ENCODE results near the gene KREMEN1. TPM values are rescaled to one million over a fixed set of nuclear protein-coding genes. Genes with fewer than 3 reads are reported as not detected.

KREMEN1 gene
- polyA plus RNA-seq, 4 donors: 1.1 to 24.6 (median 7.0) TPM

DNA sequence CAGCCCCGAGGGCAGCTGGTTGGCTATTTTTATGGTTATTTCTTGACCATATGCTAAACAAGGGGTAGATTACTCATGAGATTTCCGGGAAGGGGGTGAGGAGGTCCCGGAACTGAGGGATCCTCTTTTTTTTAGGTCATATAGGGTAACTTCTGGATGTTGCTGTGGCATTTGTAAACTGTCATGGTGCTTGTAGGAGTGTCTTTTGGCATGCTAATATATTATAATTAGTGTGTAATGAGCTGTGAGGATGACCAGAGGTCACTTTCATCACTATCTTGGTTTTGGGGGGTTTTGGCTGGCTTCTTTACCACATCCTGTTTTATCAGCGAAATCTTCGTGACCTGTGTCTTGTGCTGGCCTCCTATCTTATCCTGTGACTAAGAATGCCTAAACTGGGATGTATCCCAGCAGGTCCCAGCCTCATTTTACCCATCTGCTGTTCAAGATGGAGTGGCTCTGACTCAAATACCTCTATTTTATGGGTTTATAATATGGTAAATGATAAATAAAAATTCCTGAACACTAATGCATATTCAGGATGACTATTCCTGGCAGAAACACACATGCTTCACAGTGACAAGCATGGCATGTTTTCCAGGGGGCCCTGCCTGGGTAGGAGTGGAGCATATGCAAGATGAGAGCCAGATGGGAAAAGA is 11.2 kb downstream of the KREMEN1 start:
- FAIRE-seq (no peak), DNase-seq (no peak)
- H3K4me3 ChIP-seq (ENCODE audit: low read depth in 1 of 3, low read length in 3 of 3): no peak overlapping the region
- 56 to 89% (median 79%) methylated on average over 5 of the region's 5 CpGs for WGBS, 3 donors
- H3K4me1 ChIP-seq (ENCODE audit: control insufficient read depth in 3 of 3, insufficient read depth in 2 of 3, low read depth in 1 of 3, low read length in 2 of 3): peaks cover 0 to 3% (median 2%) of the 10 kb centered on the region in 3 donors
- no peaks in the 10 kb centered on the region for H3K9me3 ChIP-seq (ENCODE audit: control insufficient read depth in 2 of 2, insufficient read depth in 1 of 2, low read depth in 1 of 2, low read length in 1 of 2)
- H3K27ac ChIP-seq (ENCODE audit: low read depth in 1 of 3, low read length in 2 of 3): peak overlapping the region in 1 of 3 donors; percentile 55
- no peaks in the 10 kb centered on the region for H3K27me3 ChIP-seq (ENCODE audit: control insufficient read depth in 3 of 3, insufficient read depth in 3 of 3, low read length in 3 of 3)
- peaks cover 0 to 7% (median 0%) of the 10 kb centered on the region in 3 donors for H3K36me3 ChIP-seq (ENCODE audit: control insufficient read depth in 3 of 3, insufficient read depth in 2 of 3, low read depth in 1 of 3, low read length in 3 of 3)

DNA sequence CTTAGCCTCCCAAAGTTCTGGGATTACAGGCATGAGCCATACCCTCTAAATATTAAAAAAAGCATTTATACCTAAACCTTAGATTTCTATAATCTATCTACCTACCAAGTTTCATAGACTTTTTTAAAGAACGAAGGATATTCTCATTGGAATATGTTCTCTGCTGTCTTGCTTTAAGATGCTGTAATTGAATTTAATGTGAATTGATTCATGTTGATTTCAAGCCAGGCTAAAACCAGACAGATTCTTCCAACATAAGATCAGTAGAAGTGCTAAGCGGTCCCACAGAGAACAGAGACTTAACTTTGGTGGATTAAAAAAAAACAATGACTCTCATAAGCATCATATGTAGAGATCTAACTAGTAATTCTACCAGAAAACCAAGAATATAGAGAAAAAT is 14.2 kb downstream of the KREMEN1 start:
- Histone ChIP-seq H3K36me3 (ENCODE audit: control insufficient read depth in 3 of 3, insufficient read depth in 2 of 3, low read depth in 1 of 3, low read length in 3 of 3) (peaks cover 0 to 4% (median 0%) of the 10 kb centered on the region in 3 donors), H3K27me3 (ENCODE audit: control insufficient read depth in 3 of 3, insufficient read depth in 3 of 3, low read length in 3 of 3) (no peaks in the 10 kb centered on the region), H3K9me3 (ENCODE audit: control insufficient read depth in 2 of 2, insufficient read depth in 1 of 2, low read depth in 1 of 2, low read length in 1 of 2) (no peaks in the 10 kb centered on the region), H3K4me1 (ENCODE audit: control insufficient read depth in 3 of 3, insufficient read depth in 2 of 3, low read depth in 1 of 3, low read length in 2 of 3) (no peaks in the 10 kb centered on the region), H3K4me3 (ENCODE audit: low read depth in 1 of 3, low read length in 3 of 3) (no peak overlapping the region), H3K27ac (ENCODE audit: low read depth in 1 of 3, low read length in 2 of 3) (no peak overlapping the region)
- no peak for DNase-seq
- 88 to 92% (median 89%) methylated on average over 2 of the region's 2 CpGs for WGBS, 3 donors
- no peak for FAIRE-seq

DNA sequence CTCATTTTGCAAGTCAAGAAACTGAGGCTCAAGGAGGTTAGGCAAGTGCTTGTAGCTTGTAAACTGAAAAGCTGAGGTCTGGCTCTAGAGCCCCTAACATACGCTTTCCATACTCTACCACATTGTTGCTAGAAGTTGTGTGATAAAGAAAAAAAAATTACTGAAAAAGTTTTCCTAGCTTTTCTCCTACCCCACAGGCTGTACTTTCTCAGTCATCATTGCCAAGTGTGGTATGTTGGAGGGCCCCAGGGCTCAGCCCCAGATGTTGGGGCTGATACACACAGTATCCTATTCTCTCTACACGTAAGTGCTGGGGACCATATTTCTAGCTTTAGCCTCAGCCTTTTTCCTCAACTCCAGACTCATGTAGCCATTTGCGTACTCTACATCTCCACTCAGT is 16.0 kb downstream of the KREMEN1 start:
- FAIRE-seq (no peak), DNase-seq (no peak)
- peaks cover 0 to 4% (median 0%) of the 10 kb centered on the region in 3 donors for H3K36me3 ChIP-seq (ENCODE audit: control insufficient read depth in 3 of 3, insufficient read depth in 2 of 3, low read depth in 1 of 3, low read length in 3 of 3)
- no peak overlapping the region for H3K4me3 ChIP-seq (ENCODE audit: low read depth in 1 of 3, low read length in 3 of 3)
- 89 to 96% (median 96%) methylated on average over 3 of the region's 3 CpGs for WGBS, 3 donors
- H3K27ac ChIP-seq (ENCODE audit: low read depth in 1 of 3, low read length in 2 of 3): no peak overlapping the region
- H3K4me1 ChIP-seq (ENCODE audit: control insufficient read depth in 3 of 3, insufficient read depth in 2 of 3, low read depth in 1 of 3, low read length in 2 of 3): peaks cover 0 to 8% (median 3%) of the 10 kb centered on the region in 3 donors
- no peaks in the 10 kb centered on the region for H3K9me3 ChIP-seq (ENCODE audit: control insufficient read depth in 2 of 2, insufficient read depth in 1 of 2, low read depth in 1 of 2, low read length in 1 of 2)
- no peaks in the 10 kb centered on the region for H3K27me3 ChIP-seq (ENCODE audit: control insufficient read depth in 3 of 3, insufficient read depth in 3 of 3, low read length in 3 of 3)

- no peak for FAIRE-seq
- peaks cover 0 to 6% (median 0%) of the 10 kb centered on the region in 3 donors for H3K36me3 ChIP-seq (ENCODE audit: control insufficient read depth in 3 of 3, insufficient read depth in 2 of 3, low read depth in 1 of 3, low read length in 3 of 3)
- no peak for DNase-seq
- H3K27me3 ChIP-seq (ENCODE audit: control insufficient read depth in 3 of 3, insufficient read depth in 3 of 3, low read length in 3 of 3): no peaks in the 10 kb centered on the region
- peaks cover 0 to 8% (median 3%) of the 10 kb centered on the region in 3 donors for H3K4me1 ChIP-seq (ENCODE audit: control insufficient read depth in 3 of 3, insufficient read depth in 2 of 3, low read depth in 1 of 3, low read length in 2 of 3)
- H3K4me3 ChIP-seq (ENCODE audit: low read depth in 1 of 3, low read length in 3 of 3): no peak overlapping the region
- 50 to 65% (median 60%) methylated on average over 3 of the region's 3 CpGs for WGBS, 3 donors
- no peak overlapping the region for H3K27ac ChIP-seq (ENCODE audit: low read depth in 1 of 3, low read length in 2 of 3)
- H3K9me3 ChIP-seq (ENCODE audit: control insufficient read depth in 2 of 2, insufficient read depth in 1 of 2, low read depth in 1 of 2, low read length in 1 of 2): no peaks in the 10 kb centered on the region
Measured at GRCh38 chr22:29089507-29089906, 16.7 kb downstream of the KREMEN1 start.

DNA sequence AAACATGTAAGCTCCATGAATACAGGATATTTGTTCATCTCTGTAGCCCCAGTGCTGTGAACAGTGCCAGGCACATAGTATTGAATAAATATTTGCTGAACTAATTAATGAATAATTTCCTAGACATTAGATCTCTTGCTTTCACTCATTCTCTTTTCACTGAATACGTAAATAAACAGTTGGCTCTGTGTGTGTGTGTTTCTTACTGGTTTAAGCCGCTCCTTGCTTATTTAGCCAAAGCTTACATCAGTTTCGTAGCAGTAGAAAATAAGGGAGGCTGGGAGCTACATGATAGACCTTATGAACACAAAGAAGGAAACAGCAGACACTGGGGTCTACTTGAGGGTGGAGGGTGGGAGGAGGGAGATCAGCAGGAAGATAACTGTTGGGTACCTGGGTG is 17.2 kb downstream of the KREMEN1 start:
- FAIRE-seq: no peak
- no peaks in the 10 kb centered on the region for H3K27me3 ChIP-seq (ENCODE audit: control insufficient read depth in 3 of 3, insufficient read depth in 3 of 3, low read length in 3 of 3)
- H3K4me3 ChIP-seq (ENCODE audit: low read depth in 1 of 3, low read length in 3 of 3): no peak overlapping the region
- 73 to 88% (median 79%) methylated on average over 3 of the region's 3 CpGs for WGBS, 3 donors
- peaks cover 0 to 11% (median 0%) of the 10 kb centered on the region in 3 donors for H3K36me3 ChIP-seq (ENCODE audit: control insufficient read depth in 3 of 3, insufficient read depth in 2 of 3, low read depth in 1 of 3, low read length in 3 of 3)
- DNase-seq: no peak
- H3K9me3 ChIP-seq (ENCODE audit: control insufficient read depth in 2 of 2, insufficient read depth in 1 of 2, low read depth in 1 of 2, low read length in 1 of 2): no peaks in the 10 kb centered on the region
- peaks cover 0 to 8% (median 3%) of the 10 kb centered on the region in 3 donors for H3K4me1 ChIP-seq (ENCODE audit: control insufficient read depth in 3 of 3, insufficient read depth in 2 of 3, low read depth in 1 of 3, low read length in 2 of 3)
- H3K27ac ChIP-seq (ENCODE audit: low read depth in 1 of 3, low read length in 2 of 3): no peak overlapping the region

GRCh38 chr22:29092243-29092642 is 19.4 kb downstream of the KREMEN1 start:
- no peak for FAIRE-seq

DNA sequence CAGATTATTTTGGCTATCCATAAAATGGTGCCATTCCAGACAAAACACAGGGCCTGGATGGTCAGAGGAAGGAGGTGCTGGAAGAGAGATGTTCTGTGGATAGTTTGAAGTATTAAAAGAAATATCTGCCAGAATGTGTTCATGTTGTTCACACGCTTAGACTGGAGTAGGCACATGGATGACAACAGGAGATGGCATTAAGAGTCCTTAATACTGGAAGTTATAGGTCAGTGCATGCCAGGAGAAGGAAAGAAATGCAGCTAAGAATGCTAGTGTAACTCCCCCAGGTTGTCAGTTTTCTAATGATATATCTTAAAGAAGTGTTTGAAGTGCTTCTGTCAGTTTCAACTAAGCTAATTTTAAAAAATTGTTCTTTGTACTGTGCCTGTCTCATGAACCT is 20.2 kb downstream of the KREMEN1 start:
- peak overlapping the region in 1 of 3 donors; percentile 20 for H3K27ac ChIP-seq (ENCODE audit: low read depth in 1 of 3, low read length in 2 of 3)
- no peaks in the 10 kb centered on the region for H3K27me3 ChIP-seq (ENCODE audit: control insufficient read depth in 3 of 3, insufficient read depth in 3 of 3, low read length in 3 of 3)
- peaks cover 0 to 15% (median 0%) of the 10 kb centered on the region in 3 donors for H3K36me3 ChIP-seq (ENCODE audit: control insufficient read depth in 3 of 3, insufficient read depth in 2 of 3, low read depth in 1 of 3, low read length in 3 of 3)
- H3K4me3 ChIP-seq (ENCODE audit: low read depth in 1 of 3, low read length in 3 of 3): no peak overlapping the region
- no peaks in the 10 kb centered on the region for H3K9me3 ChIP-seq (ENCODE audit: control insufficient read depth in 2 of 2, insufficient read depth in 1 of 2, low read depth in 1 of 2, low read length in 1 of 2)
- H3K4me1 ChIP-seq (ENCODE audit: control insufficient read depth in 3 of 3, insufficient read depth in 2 of 3, low read depth in 1 of 3, low read length in 2 of 3): peaks cover 2 to 20% (median 6%) of the 10 kb centered on the region in 3 donors
- DNase-seq (no peak), FAIRE-seq (no peak)
- WGBS, 3 donors: 88 to 100% (median 96%) methylated on average over 1 of the region's 1 CpG

More at GRCh38 chr22:29092243-29092642, 19.4 kb downstream of the KREMEN1 start:
- DNase-seq: no peak
- no peak overlapping the region for H3K4me3 ChIP-seq (ENCODE audit: low read depth in 1 of 3, low read length in 3 of 3)
- 59 to 71% (median 66%) methylated on average over 4 of the region's 4 CpGs for WGBS, 3 donors
- H3K4me1 ChIP-seq (ENCODE audit: control insufficient read depth in 3 of 3, insufficient read depth in 2 of 3, low read depth in 1 of 3, low read length in 2 of 3): peaks cover 2 to 17% (median 6%) of the 10 kb centered on the region in 3 donors
- no peaks in the 10 kb centered on the region for H3K9me3 ChIP-seq (ENCODE audit: control insufficient read depth in 2 of 2, insufficient read depth in 1 of 2, low read depth in 1 of 2, low read length in 1 of 2)
- peak overlapping the region in 1 of 3 donors; percentile 3 for H3K27ac ChIP-seq (ENCODE audit: low read depth in 1 of 3, low read length in 2 of 3)
- H3K27me3 ChIP-seq (ENCODE audit: control insufficient read depth in 3 of 3, insufficient read depth in 3 of 3, low read length in 3 of 3): no peaks in the 10 kb centered on the region
- peaks cover 0 to 11% (median 0%) of the 10 kb centered on the region in 3 donors for H3K36me3 ChIP-seq (ENCODE audit: control insufficient read depth in 3 of 3, insufficient read depth in 2 of 3, low read depth in 1 of 3, low read length in 3 of 3)

DNA sequence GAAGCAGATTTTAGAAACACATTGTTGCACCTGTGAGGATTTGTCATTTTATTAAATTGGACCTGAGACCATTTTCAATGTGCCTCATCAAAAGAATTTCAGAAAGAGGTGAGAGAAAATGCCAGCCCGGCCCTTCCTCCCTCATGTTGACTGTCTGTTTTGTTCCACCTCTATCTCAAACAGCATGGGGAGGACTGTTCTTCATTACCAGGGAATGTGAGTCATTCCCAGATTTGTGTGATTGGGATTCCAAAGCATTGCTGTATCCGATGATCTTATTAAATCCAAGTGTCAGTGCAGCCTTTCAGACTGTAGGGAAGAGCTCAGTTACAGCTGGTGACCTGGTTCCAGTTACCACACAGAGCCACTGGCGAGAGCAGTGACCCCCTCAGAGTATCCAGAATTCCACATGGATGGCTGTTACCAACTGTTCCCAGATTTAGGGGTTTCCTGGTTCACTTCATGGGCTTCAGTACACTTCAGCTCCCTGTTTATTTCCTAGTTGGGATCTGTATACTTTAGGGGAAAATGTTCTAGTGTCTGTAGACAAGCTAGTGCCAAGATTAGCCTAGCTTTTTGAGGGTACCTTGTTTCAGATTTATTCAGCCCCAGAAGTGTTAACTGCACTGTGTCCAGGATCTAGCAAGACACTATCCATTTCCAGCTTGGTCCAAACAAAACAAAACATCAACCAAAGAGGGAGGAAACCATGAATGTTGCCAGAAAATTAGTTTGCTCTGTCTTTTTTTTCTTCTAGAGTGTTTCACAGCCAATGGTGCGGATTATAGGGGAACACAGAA is 20.9 kb downstream of the KREMEN1 start:
- no peaks in the 10 kb centered on the region for H3K9me3 ChIP-seq (ENCODE audit: control insufficient read depth in 2 of 2, insufficient read depth in 1 of 2, low read depth in 1 of 2, low read length in 1 of 2)
- H3K4me1 ChIP-seq (ENCODE audit: control insufficient read depth in 3 of 3, insufficient read depth in 2 of 3, low read depth in 1 of 3, low read length in 2 of 3): peaks cover 2 to 20% (median 6%) of the 10 kb centered on the region in 3 donors
- 51 to 84% (median 83%) methylated on average over 4 of the region's 4 CpGs for WGBS, 3 donors
- DNase-seq (no peak), FAIRE-seq (no peak)
- H3K27me3 ChIP-seq (ENCODE audit: control insufficient read depth in 3 of 3, insufficient read depth in 3 of 3, low read length in 3 of 3): no peaks in the 10 kb centered on the region
- H3K4me3 ChIP-seq (ENCODE audit: low read depth in 1 of 3, low read length in 3 of 3): no peak overlapping the region
- peaks cover 0 to 14% (median 0%) of the 10 kb centered on the region in 3 donors for H3K36me3 ChIP-seq (ENCODE audit: control insufficient read depth in 3 of 3, insufficient read depth in 2 of 3, low read depth in 1 of 3, low read length in 3 of 3)
- H3K27ac ChIP-seq (ENCODE audit: low read depth in 1 of 3, low read length in 2 of 3): peak overlapping the region in 2 of 3 donors; percentile 20 to 60

All from small intestine (tissue), 7 donors.